Activated naive CD4-positive, alpha-beta T cell treated with Interleukin-2 at 50 U/mL for 16 hours (primary cell): ENCODE measurements around the gene HIVEP3.

ENCODE experiments used
- DNase-seq: peaks from one replicate; pipeline ENCODE4 v3.0.0-alpha.2; 2020

HIVEP3 gene

DNA sequence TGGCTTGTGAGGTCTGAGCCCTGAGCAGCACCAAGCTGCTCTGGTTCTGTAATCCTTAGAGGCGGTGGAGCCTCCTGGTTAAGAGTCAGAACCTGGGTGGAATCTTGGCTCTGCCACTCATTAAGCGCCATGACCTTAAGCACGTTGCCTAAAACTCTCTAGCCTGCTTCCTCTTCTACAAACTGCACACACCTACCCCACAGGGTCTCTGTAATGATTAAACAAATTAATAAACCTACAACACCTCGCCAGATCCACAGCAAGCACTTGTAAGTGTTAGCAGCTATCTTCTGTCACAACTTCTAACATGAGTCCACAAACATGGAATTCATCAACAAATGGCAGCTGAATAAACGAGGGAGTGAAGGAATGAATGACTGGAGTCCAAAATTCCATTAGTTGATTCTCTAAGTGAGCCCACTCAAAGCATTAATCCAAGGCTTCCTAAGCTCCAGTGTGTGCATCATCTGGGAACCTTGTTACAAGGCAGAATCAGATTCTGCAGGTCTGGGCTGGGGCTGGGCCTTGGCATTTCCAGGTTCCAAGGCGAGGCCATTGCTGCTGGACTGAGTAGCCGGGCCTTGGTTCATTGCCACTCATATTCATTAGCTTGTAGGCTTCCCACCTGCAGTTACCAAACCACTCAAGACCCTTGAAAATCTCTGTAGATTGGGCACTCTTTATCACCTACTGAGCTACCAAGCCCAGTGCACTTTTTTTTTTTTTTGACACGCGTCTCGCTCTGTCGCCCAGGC lies 168.6 kb downstream of the HIVEP3 start:
- no peak for DNase-seq

DNA sequence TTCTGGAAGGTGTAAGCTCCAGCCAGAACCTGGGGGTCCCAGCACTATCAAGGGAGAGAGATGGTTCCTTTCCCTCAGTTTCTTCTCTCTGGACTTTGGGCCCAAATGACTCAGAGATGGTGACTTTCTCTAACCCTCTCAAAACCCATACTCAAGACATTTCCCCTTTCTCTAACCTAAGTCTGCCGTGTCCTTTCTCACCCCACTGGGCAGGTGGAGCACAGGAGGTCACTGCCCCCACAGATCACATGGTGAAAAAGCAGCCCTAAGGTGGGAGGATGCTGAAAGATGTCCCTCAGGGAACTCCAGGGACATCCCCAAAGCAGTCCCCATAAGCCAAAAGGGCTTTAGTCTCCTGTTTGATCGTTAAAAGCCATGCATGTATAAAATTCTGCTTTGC lies 173.7 kb downstream of the HIVEP3 start:
- DNase-seq: no peak

DNA sequence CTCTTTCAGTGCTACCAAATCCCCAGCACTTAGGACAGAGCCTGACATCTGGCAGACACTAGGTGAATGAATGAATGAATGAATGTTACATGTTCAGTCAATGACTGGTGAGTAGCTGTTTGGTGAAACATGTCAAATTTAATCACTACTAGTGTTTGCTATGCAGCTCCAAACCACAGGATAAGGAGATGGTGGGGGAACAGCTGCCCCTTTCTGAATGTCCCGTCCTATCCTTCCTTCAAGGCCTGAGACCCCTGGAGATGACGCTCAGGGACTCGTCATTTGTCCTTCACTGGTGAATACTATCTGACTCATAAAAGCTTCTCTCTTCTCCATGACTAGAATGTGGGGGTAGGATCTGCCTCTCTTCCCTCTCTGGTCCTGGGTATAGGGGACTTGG lies 175.4 kb downstream of the HIVEP3 start:
- DNase-seq: no peak

DNA sequence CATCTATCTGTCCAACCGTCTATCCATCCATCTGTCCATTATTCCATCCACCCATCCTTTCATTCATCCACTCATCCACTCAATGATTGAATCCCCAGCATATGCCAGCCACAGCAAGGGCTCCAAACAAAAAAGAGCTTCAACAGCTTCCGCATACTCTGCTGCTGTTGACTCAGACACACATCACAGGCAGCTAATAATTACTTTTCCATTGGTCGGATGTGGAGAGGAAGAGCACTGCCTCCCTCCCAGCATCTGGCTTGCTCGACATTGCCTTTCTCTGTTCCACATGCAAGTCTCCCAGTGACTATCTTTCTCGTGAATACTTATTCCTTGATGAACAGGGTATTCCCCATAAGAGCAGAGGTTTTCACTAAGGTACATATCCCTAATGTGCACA lies 176.5 kb downstream of the HIVEP3 start:
- no peak for DNase-seq

DNA sequence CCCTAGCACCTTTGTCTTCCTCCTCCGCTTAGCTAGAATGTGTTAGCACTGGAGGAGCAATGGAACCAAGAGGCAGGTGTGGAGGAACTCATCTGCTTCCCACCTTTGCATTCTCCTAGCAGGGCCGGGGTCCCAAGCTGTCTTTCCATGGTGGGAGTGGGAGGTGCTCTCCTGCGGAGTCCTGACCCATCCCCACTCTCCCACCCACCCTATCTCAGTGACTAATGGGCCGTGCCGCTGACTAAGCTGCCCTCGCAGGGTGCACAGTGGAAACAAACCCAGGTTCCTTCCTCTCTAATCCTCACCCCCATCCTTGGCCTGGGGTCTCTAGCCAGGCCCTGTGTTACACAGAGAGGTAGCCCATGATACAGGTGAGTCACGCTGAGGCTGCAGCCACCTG lies 177.5 kb downstream of the HIVEP3 start:
- DNase-seq: peak; percentile 45

DNA sequence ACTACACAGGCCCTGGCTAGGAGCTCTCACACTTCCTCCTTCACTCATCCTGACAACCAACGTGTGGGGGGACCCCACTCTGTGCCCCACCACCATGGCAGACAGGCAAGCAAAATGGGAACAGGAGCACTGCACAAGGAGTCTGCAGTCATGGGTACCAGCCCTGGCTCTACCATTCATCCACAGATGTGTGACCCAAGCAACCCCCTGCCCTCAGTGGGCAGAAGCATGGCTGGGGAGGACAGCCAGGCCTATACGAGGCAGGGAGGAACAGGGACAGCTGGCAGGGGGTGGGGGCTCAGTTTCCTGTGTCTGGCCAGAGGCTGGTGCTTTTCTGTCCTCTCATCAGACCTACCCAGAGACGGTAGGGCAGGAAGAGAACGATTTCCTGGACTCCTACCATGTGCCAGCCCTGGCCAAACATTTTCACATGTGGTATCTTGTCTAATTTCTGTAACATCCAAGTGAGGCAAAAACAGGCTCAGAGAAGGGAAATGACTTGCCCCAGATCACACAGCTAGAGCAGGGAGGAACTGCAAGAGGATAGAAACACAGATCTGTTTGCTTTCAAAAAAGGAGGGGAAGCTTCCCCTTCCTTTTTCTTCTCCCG lies 178.0 kb downstream of the HIVEP3 start:
- no peak for DNase-seq

DNA sequence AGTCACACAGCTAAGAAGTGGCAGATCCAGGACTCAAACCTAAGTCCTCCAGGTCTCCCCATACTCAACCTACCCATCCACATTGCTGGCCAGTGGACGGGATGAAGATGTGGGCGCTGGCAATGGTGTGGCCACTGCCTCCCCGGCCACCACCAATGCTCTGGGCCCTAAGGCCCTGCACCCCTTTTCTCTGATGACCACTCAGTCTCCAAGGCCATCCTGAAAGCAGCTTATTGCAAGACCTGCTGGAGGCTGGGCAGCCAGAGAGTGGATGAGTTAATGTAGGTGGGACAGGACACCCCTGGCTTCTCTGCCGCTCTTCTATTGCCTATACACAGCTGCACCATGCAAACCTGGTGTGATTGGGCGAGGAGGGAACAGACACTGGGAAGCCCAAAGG lies 178.7 kb downstream of the HIVEP3 start:
- DNase-seq: no peak

DNA sequence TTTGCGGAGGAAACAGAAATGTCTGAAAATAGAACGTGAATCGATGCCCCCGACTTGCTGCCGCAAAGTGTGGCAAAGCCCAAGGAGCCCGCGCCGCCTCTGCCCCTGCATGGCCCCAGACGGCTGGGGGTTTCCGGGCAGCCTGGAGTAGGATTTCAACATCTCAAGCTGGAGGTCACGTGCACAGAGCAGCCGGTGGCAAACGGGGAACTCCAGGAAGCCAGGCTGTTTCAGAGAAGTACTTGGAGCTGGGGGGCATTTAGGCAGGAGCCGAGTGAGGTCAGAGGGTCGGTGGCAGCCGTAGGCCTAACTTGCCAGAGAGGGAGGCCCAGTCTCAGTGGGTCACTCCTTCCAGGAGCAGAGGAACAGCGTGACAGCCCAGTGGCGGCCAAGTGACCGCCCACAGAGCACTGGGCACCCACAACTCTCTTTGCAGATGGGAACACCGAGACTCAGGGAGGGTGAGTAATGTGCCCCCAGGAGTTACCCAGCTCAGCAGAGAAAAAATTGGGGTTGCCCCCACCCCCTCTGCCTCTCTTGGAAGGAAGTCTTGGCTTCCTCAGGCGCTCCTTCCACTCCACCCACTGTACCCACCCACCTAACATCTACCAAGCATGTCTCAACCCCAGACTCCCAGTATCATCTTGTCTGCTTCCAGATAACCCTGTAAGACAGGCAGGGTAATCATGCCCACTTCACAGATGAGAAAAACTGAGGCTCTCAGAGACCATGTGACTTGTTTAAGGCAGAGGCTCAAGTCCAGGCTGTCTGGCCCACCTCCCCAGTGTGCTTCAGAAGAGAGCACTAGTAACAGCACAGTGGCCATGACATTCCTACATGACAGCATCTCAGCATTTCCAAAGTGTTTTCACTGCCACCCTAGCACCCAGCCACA lies 179.4 kb downstream of the HIVEP3 start:
- DNase-seq: peak; percentile 89

DNA sequence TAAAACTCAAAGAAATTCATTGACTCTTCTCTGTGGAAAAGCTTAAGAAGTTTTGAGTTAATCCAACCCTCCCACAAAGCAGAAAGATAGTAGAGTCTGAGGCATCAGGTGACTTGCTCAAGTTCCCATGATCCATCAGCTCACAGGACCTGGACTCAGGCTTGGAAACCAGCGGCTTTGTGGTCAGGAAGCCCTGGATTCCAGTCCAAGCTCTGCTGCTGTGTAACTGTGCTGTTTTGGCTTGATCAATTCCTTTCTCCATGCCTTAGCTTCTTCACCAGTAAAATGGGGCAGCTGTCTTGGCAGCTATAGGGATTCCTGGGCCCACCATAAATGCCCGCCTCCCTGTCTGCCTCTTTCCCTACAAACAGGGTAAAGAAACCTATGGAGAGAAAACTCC lies 180.2 kb downstream of the HIVEP3 start:
- no peak for DNase-seq

DNA sequence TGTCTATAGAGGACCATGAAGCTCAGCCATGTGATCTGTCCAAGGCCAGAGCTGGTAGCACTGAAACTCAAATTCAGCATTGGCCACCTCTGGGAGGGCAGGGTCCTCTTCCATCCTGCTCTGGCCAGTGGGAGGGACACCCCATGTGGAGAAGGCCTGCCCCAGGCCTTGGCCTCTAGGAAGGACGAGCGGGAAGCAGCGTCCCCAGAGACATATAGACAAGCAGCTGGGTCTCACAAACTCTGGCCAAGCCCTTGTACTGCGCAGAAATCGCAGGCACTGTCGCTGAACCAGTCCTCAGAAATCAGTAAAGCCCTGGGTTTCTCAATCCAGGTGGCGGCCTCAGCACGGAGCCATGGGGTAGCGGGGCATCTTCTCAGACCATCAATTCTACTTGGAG lies 180.7 kb downstream of the HIVEP3 start:
- no peak for DNase-seq

DNA sequence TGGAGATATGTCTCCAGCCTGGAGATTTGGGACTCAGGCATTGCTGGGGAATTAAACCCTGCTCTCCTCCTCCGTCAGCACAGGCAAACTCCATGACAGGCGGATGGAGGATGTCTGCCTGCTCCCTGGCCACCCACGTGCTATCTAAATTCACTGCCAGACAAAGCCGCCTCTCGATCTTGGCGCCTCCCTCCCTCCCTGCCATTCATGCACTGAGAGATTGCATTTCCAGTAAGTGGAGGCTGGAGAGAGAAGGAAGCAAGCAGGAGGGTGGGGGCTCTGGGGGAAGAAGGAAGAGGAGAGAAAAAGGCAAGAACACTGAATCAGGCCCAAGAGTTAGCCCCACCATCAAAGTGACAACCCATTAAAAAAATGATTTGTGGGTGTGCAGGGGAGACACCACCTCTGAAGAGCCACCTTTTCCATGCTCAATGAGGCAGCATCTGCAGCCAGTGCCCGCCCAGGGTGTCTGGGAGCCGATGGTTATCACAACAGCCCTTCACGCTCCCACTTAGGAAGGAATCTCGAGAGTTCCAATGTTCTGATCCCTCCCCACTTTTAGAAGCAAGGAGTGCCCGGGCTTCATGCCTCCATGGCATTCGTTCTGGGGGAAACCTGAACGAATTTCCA lies 183.0 kb downstream of the HIVEP3 start:
- no peak for DNase-seq

DNA sequence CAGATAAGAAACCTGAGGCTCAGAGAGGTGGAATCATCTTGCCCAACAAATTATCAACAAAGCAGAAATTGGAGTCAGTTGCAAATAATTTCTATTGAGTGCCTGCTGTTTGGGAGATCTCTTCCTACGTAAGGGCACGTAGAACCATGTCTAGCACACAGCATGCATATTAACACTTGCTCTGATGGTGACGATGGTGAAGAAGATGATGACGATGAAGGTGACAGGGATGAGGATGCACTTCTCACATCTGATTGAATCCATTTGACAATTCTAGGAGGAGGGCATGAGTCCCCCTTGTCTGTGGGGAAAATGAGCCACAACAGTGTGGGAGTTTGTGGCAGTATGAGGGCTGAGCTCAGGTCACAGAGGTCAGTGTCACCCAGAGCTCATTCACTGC lies 183.6 kb downstream of the HIVEP3 start:
- DNase-seq: no peak

DNA sequence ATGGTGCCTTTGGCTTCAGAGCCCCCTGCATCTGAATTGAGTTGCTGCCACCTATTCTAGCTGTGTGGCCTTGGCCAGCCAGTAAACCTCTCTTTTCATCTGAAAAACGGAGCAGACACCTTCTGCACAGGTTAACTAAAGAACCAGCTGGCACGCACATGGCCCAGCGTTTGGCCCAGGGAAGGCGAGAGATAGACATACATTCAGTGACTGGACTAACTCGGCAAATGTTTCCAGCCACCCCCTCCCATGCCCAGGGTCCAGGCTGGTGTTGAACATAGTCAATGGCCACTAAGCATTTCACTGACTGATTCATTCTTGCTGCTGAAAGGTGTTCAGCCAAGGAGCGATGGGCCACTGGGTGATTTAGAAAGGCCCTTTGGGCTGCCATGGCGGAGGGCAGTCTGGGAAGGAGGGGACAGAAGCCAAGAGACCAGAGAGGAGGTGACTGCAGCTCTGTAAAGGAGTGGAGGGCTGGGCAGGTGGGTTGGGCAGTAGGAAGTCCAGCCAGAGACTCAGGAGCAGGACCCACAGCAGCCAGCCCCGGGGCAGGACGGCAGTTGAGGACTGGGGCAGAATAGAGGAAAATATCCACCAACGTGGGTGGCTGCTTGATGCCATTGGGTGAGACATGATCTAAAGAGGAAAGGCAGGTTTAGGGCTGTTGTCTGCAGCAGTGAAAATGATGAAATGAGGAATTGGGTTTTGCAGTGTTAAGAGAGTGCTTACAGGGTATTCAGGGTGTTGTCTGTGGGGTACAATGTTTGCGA lies 184.3 kb downstream of the HIVEP3 start:
- DNase-seq: no peak

DNA sequence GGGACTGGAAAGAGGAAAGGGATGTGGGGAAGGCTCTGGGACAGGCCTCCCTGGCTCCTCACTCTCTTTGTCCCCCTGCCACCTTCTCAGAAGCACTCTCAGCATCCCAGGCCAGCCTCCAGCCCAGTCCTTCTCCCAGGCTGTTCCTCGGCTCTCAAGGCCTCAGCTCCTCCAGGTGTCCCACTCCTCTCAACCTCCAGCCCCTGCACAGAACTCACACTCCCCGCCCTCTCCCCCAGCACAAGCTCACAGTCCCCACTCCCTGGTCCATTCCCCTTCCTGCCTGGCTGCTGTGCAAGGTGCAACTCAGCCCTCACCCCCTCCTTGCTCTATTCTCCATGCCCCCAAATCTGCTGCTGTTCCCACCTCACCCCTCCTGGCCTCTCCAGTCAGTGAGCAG lies 185.0 kb downstream of the HIVEP3 start:
- no peak for DNase-seq

DNA sequence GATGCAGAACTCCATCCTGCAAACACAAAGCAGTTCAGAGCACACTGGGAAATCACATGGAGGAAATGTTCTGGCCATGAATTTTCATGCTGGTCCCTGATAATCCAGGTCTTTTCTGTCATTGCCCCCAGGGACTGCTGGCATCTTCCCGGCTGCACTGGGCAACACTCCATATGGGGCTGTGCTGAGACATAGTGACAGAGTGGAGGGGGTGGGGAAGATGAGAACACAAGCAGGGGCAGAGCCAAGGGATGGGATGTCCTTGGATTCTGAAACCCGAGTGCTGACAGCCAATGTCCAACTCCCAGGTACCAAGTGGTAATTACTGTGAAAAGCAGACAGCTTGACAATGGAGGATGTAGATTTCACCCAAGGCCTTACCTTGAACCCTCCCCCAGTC lies 185.7 kb downstream of the HIVEP3 start:
- no peak for DNase-seq

DNA sequence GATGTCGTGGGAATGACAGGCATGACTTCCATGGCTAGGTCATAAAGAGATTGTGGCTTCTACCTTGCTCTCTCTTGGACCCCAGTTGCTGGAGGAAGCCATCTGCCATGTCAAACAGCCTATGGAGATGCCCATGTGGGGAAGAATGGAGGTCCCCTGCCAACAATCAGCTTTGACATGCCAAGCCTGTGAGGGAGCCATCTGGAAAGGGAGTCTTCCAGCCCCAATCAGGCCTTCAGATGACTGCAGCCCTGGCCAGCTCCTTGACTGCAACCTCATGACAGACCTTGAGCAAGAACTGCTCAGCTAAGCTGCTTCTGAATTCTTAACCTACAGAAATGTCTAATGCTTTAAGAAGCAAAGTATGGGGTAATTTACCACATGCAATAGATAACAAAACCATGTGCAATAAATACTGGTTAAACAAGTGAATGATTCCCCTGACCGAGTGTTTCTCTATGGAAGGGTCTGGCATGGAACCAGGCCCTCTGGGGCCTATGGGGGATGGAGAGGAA lies 187.1 kb downstream of the HIVEP3 start:
- DNase-seq: no peak

DNA sequence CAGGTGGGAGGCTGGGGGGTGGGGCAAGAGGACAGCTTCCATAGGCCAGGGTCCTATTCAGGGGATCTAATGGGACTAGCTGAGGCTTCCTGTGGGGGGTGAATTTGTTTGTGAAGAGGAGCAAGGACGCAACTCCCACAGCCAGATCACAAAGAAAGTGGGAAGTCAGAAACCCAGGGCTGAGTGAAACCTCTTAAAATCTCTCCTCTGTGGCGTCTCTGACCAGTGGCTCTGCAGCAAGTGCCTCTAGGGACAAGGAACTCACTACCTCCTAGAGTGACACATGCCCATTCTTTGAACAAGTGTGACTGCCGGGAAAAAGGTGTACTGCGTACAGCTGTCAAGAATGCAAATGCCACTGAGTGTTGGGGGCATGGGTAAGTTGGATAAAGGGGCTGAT lies 187.9 kb downstream of the HIVEP3 start:
- DNase-seq: no peak

DNA sequence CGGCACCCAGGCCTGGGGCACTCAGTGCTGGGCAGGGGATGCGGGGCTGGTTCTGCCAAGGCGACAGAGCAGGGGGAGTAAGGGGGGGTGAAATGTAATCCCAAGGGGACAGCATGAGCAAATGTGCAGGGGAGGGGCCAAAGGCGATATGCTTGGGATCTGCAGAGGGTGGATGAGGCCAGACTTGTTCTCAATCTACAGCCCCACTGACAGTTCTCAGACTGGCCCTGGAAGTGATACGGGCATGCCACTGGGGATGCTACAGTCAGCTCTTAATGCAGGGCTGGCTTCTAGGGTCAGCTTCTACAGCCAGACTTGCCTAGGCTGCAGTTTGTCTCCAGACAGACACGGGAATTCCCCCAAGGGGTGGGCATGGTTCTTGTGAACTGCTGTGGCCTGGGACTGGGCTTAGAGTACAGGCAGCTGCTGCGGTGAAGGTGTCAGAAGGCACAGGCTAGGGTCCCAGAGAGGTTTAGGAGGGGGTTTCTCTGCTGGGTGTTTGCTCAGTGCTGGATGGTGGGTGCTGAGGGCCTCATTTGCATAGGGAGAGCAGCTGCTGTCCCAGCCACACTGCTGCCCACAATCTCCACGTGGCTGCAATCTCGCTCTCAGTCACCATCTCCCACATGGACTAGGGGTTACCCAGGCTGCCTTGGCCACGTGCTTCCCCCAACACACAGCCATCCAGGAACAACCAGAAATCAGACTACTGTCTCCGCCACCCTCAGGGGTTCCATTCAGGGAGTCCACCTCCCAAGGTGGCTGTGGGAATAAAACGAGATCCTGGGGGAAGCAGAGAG lies 190.1 kb downstream of the HIVEP3 start:
- peak; percentile 71 for DNase-seq

DNA sequence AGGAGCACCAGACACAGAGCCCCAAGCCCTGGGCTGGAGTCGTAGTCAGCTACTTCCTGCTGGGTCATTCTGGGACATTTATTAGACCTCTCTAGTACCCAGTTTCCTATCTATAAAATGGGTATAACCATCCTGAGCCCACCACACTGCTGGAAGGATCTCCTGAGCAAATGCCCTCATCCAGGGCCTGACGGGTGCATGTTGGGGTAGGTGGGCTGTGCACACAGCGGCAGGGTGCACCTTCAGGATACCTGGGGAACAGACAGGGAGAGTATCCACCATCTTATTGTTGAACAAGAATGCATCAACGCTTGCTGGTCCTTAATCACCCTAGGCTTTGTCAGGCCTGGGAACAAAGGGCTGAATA lies 191.0 kb downstream of the HIVEP3 start:
- DNase-seq: no peak

DNA sequence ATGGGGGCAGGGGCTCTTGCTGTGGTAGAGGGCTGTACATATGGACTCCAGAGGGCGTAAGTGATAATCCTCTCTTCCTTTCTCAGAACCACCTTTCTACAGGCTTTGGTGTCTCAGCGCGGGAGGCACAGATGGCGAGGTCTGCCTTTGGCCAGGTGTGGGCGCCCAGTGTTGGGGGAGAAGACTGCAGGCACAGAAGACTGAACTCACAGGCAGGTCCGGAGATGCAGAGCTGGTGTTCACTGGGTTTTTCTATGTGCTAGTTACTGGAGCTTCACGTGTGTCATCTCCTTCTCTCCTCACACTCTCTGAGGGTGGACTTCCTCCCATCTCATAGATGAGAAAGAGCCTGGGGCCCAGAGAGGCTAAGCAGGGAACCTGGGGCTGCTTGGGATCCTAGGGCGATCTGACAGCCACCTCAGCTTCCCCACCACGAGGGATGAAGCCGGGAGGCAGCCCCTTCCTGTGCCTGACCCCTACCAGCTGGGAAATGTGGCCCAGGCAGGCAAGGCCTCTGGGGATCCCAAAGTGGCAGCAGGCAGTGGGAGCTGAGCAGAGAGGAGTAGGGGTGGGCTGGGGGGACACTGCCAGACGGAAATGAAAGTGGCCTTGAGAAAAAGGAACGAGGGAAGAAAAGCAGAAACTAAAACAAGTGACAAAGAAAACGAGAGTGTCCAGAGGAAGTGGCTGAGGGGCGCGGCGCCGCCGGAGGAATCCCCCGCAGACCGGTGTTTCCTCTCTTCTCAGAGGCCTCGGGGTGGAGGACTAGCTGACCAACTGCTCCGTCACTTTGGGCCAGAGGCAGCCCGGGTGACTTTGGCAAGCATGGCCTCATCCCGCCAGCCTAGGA lies 191.6 kb downstream of the HIVEP3 start:
- DNase-seq: no peak

DNA sequence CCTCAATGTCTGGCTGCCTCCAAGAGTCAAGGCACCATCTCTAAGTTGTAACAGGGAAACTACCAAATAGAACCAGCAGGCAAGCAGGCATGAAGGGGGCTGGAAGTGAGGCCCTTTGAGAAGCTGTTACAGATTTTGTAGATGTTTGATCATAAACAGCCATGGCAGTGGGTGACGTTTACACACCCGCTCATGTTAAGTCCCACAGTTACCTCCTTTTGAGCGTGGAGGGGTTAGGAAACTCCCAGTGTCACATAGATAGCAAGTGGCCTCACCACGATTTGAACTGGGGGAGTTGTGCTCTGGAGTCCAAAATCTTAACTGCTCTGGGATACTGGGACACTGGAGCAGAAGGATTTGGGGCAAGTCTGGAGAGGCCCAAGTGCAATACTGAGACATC lies 192.4 kb downstream of the HIVEP3 start:
- no peak for DNase-seq
